NAMALWA (cell line): Measurements from ENCODE around the gene B3GNT9.

Experiments
- DNase-seq: peaks from one replicate; pipeline ENCODE4 v3.0.0-alpha.2; 2015; ENCODE audit warnings: low spot score

The B3GNT9 gene, protein sequence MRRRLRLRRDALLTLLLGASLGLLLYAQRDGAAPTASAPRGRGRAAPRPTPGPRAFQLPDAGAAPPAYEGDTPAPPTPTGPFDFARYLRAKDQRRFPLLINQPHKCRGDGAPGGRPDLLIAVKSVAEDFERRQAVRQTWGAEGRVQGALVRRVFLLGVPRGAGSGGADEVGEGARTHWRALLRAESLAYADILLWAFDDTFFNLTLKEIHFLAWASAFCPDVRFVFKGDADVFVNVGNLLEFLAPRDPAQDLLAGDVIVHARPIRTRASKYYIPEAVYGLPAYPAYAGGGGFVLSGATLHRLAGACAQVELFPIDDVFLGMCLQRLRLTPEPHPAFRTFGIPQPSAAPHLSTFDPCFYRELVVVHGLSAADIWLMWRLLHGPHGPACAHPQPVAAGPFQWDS

DNA sequence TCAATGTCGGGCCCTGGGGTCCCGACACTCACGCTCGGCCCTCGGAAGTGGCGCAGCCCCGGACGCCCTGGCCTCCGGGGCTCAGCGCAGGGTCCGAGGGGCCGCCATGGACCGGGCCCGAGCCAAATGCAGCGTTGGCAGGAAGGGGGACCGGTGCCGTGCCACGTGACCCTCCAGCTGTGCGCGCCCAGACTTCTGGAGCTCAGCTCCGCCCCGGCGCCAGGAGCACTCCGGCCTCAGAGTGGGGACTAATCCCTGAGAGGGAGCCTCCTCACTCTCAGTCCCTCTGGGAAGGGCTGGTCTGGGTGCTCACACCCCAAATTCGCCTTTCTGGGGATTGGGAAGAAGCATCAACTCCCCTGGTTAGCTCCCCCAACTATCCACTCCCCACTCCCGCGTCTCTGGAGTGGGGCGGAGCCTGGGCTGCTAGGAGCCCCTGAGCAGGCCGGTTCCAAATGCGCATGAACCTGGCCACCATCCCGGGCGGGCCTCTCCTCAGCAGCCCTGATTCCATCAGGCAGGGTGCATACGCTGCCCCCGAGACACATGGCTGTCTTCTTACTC is at the start of gene B3GNT9:
B3GNT9 (minus strand) TSS at position 166 of the 564 bp plus-strand sequence. CDS start 513 bp downstream, outside the sequence.
- DNase-seq, result no peak

DNA sequence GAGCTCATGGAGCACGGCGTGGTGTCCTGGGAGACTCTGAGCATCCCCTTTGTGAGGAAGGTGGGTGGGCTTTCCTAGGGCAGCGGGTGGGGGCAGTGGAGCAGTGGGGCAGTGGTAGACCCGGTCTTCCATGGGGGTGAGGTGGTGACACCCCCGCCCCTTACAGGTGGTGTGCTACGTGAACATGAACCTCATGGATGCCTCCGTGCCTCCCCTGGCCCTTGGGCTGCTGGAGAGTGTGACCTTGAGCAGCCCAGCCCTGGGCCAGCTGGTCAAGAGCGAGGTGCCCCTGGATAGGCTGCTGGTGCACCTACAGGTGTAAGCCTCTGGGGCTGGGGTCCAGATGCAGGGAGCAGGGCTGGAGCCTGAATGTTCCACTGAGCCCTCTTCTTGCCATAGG is 49.7 kb upstream of the B3GNT9 start:
- DNase-seq, result no peak

DNA sequence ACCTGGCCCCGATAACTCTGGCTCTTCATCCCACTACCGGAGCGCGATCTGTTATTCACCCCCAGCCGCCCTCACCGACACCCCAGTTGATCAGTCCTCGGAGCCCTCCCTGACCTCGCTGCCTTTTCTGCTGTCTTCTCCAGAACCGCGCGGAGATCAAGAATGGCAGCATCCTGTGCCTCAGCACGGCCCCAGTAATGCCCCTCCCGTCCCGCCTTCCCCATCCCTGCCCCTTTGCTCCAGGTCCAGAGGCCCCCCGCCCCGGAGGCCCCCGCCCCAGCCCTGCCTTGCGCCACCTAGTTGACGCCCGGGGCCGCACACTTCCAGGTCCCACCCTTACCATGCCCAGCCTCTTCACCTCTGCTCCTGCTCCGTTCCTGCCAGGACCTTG is 49.0 kb upstream of the B3GNT9 start:
- no peak for DNase-seq

DNA sequence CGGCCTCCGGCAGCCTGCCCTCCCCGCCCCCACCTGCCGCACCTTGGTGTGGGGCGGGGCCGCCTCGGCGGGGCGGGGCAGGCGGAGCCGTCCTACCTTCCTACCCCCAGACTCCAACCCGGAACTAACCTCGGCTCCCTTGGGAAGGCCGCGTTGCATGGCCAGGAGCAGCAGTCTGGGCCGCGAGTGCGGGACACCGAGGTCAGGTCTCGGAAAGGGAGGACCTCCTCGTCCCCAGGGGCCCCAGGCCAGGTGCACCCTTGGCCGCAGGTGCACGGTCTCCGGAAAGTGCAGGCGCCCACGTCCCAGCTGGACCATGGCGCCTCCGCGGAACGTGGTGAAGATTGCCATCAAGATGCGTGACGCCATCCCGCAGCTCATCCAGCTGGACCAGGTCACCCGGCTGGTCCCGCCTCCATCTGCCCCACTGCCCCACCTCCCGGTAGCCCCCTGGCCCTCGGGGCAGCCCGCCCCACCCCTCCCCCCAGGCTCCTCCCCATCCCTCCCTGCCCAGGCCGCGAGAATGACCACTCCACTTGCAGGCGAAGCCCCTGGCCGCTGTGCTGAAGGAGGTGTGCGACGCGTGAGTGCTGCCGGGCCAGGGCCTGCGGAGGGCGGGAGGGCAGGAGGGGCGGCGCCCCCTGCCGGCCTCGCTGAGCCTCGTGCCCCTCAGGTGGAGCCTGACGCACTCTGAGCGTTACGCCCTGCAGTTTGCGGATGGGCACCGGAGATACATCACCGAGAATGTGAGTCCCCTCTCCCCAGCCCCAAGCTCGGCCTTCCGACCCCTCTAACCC is 48.4 kb upstream of the B3GNT9 start, which contains the start of gene ELMO3:
ELMO3 (plus strand) TSS at position 121 of the 797 bp plus-strand sequence; CDS start at position 317, 196 bp downstream.
- no peak for DNase-seq

DNA sequence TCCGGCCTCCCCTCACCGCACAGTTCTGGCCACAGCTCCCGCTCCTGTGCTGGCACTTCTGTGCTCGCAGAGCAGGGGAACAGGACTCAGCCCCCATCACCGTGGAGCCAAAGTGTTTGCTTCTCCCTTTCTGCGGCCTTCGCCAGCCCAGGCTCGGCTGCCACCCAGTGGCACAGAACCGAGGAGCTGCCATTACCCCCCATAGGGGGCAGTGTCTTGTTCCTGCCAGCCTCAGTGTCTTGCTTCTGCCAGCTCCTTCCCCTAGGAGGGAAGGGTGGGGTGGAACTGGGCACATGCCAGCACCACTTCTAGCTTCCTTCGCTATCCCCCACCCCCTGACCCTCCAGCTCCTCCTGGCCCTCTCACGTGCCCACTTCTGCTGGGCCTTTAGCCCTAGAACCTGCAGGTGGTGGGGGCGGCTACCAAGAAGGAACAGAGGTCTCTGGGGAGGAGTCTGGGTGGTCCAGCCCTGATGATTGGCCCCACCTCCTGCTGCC is 47.5 kb upstream of the B3GNT9 start:
- peak; percentile 63 for DNase-seq

DNA sequence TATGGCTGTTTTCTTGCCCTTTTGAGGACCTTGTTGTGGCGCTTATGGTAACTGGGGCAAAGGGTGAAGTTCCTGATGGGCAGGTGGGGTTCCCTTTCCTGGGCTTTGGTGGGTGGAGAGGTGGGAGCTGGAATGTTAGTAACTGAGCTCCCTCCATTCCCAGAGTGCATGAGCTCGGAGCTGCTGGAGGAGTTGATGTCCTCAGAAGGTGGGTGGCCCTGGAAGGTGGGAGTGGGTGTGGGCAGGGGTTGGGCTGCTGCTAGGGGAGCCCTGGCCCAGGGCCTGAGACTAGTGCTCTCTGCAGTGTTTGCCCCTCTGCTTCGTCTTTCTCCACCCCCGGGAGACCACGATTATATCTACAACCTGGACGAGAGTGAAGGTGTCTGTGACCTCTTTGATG is 46.9 kb upstream of the B3GNT9 start:
- DNase-seq, result no peak

DNA sequence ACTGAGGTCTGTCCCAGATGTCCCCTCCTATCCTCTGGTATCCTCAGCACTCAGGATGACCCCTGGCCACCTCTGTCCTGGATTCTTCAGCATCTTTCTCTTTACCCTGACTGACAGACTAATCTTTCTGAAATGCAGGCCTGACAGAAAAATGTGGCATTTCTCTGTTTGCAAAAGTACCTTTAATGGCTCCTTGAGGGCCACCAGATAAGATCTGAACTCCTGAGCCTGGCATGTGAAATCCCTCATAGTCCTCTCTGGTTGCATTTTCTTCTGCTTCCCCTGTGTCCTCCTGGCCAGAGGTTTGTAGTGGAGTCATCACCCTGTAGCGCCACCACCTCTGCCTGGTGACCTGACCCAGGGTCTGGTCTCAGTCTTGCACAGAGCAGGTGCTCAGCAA is 46.1 kb upstream of the B3GNT9 start:
- no peak for DNase-seq

DNA sequence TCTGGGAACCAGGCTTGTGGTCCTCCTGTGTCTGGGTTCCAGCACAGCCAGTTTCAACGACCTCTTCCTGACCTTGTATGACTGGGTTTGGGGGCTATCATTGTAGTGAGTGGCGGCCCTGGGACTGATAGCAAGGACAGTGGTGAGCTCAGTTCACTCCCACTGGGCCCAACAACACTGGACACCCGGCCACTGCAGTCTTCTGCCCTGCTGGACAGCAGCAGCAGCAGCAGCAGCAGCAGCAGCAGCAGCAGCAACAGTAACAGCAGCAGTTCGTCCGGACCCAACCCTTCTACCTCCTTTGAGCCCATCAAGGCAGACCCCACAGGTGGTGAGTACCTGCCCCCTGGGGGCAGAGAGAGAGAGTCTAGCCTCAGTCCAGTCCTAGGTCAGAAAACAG is 44.9 kb upstream of the B3GNT9 start:
- no peak for DNase-seq

DNA sequence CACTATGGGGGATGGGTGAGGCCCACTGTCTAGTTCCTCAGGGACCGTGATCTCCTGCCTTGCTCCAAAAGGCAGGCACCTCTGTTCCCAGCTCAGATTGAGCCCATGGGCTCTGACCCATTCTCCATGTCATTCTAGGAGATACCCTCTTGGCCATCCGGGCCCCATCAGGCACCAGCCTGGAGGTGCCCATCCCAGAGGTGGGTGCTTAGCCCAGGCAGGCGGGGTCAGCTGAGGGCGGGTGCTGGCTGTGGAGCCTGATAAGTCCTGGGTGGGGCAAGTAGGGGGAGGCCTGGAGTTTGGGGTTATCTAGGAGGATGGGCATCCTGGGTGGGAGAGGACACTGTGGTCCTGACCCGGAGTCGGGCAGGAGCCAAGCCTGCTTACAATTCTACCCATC is 43.5 kb upstream of the B3GNT9 start:
- DNase-seq, result no peak

DNA sequence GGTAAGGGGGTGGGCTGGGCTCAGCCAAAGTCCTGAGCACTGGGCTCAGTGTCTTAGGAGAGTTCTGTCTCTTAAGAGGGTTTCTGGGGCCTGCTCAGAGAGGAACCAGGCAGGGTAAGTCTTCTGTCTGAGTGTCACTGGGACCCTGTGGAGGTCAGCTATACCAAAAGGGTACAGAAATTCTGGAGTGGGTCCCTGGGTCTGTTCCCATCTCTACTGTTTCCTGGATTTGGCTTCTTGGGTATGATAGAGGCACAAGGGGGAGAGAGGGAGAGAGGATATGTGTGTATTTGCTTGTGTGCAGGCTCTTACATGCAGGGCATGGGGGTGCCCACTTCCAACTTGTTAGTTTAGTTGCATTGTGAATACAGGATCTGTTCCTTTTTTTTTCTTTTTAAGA is 42.7 kb upstream of the B3GNT9 start:
- DNase-seq, result no peak

DNA sequence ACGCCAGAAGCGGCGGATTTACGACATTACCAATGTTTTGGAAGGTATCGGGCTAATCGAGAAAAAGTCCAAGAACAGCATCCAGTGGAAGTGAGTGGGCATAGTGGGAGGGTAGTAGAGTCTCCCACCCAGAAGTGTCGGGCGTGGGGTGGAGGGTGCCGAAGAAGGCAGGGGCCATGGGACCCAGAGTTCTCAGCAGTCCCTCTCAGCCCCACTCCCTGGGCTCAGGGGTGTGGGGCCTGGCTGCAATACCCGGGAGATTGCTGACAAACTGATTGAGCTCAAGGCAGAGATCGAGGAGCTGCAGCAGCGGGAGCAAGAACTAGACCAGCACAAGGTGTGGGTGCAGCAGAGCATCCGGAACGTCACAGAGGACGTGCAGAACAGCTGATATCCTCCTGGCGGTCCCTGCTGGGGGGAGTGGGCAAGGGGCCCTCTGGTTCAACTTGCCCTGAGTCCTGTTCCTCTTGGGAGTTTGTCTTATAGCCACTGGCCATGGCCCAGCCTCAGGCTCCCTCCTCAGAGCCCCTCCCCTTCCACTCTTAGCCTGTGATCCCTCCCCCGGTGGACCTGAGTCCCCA is 42.1 kb upstream of the B3GNT9 start:
- DNase-seq, result no peak

DNA sequence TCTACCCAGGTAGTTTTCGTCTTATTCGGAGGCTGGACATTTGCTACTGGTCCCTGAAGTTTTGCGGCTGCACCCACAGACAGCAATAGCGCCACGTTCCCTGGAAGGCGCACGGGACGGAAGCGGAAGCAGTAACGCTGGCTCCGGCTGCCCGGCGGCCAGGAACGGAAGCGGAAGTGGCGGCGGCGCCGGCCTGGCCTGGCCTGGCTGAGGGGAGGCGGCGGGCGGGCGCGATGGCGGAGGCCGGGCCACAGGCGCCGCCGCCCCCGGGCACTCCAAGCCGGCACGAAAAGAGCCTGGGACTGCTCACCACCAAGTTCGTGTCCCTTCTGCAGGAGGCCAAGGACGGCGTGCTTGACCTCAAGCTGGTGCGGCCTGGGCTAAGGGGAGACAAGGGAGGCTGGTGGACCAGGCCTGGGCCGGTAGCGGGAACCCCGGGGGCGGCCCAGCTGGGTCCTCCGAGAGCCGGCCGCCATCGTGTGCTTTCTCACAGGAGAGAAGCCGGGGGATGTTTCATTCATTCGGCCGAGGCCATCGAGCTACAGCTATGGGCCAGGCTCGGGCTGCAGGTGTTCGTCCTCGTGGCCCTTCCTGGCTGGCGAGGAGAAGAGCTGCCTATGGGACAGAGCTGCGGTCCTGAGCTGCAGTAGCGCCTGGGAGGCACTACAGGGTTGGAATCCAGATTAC is 41.3 kb upstream of the B3GNT9 start, which contains the start of gene E2F4:
E2F4 (plus strand) TSS at position 161 of the 687 bp plus-strand sequence; CDS start at position 234, 73 bp downstream.
- peak; percentile 93 for DNase-seq

DNA sequence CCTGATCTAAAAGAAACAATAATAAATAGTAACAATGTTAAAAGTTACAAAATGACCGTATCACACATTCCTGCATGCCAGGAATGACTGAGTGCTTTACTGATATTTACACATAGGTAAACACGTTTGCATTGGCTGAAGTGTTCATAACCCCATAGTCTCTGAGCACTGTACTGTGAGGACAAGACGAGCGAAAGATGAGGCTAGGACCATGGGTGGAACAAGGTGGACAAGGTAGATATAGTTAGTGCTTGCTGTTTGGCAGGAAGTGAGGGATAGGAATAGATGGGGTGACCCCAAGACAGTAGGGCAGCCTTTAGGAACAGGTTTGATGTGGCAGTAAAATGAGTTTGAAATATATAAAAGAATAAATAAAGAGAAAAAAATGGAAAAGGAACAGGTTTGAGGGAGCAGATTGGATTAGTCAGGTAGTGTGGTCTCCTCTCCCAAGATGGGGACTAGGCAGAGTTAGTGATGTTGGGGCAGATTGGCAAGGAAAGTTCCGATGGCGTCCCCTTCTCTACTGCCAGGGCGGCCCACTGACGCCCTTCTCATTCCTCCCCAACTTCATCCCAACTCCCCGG is 40.7 kb upstream of the B3GNT9 start:
- no peak for DNase-seq

DNA sequence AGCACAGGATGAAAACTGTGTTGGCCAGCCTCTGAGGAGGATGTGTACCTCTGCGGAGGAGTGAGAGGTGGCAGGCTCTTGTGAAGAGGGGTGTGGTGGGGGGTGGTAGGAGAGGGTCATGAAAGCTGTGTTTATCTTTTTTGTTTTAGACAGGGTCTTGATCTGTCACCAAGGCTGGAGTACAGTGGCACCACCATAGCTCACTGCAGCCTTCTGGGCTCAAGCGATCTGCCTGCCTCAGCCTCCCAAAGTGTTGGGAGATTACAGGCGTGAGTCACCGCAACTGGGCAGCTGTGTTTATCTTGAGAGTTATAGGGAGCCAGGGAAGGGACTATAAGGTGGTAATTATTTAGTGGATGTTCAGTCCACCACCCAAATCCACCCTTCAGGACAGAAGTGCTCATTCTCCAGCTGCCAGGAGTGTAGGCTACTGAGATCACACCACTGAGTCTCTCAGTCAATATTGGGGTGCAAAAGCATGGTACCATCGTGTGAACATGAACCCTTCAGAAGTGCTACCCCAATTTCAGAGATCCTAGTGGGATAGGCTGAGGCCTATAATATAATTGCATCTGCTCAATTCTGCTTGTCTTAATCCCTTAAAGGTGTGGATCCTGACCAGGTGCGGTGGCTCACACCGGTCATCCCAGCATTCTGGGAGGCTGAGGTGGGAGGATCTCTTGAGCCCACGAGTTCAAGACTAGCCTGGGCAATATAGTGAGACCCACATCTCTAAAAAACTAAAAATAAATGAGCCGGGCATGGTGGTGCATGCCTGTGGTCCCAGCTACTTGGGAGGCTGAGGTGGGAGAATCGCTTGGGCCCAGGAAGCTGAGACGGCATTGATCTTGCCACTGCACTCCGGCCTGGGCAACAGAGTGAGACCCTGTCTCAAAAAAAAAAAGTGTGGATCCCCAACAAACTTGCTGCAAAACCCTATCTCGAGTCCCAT is 39.9 kb upstream of the B3GNT9 start:
- no peak for DNase-seq

DNA sequence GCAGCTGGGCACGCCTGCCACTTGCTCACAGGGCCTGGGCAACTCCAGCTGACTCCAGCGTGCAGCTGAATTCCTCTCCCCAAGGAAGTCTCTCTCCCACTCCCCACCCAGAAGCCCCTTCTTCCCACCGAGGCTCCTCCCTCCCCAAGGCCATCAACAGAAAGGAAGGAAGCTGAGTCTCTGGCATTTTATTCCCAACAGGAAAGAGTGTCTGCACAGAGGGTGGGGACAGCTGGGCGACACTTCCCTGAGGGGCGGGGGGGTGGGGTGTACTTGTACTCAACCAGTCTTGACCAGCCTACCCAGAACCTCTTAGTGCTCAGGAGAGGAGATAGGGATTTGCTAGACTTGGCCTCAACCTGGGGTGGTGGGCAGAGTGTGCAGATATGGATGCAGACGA is 39.2 kb upstream of the B3GNT9 start, which contains the start of gene EXOC3L1:
EXOC3L1 (minus strand) TSS at position 96 of the 400 bp plus-strand sequence. CDS start 460 bp downstream, outside the sequence.
- DNase-seq, result no peak

DNA sequence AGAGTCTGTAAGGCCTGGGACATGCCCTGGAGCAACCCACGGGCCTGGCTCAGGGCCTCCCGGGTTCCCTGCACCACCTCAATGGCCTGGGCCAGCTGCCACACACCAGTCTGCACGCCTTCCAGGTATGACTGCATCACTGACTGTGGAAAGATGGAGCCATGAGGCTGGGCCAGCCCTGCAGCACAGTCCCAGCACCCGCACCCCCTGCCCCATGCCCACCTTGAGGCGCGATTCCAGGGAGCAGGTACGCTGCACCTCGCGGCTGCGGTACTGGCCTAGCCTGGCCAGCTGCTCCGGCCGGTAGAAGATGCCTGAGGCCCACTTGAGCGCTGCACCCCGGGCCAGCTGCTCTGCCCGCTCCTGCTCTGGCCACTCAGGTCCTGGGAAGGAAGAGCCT is 38.0 kb upstream of the B3GNT9 start:
- no peak for DNase-seq

DNA sequence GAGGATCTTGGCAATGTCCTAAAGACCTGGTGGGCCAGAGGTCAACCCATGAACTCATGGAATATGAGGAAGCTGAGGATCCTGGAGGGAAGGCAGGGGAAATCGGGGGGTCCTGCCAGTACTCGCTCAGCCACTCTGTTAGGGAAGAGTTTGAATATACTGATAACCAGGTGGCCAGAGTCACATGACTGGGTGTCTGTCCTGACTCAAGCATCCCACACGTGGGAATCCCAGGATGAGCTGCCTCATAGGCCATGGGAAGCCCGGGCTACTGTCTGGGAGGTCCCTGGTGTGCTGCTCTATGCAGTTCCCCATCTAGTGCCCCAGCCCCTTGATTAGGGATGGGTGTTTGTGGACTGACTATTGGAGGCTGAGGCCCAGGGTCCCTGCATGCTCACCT is 37.5 kb upstream of the B3GNT9 start:
- DNase-seq, result no peak

DNA sequence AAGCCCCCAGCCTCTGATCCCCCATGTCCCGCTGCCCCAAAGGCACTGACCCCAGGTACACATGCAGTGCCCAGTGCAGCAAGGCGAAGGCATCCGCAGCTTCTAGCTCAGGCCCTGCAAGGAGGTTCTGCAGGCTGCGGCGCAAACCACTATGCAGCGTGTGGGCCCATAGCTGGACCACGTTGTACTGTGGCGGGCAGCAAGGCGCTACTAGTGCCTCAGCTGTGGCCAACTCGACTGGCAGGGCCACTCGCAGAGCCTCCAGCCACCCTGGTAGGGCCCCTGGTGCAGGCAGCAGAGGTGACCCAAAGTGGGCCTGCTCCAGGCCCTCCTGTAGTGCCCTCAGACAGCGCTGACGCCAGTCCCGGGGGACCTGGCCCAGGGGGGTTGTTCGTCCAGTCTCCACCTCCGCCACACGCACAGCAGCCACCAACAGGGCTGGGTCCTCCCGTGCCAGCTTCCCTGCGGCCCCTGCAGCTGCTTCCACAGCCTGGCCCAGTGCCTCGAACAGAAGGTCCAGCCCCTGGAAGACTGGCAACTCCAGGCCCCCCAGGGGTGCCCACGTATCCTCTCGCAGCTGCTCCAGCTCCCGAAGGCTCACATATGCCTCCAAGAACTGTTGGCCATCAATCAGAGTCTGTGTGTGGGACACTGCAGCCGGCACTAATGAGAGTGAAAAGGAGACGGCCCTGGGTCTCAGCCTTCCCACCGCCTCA is 36.5 kb upstream of the B3GNT9 start:
- no peak for DNase-seq

DNA sequence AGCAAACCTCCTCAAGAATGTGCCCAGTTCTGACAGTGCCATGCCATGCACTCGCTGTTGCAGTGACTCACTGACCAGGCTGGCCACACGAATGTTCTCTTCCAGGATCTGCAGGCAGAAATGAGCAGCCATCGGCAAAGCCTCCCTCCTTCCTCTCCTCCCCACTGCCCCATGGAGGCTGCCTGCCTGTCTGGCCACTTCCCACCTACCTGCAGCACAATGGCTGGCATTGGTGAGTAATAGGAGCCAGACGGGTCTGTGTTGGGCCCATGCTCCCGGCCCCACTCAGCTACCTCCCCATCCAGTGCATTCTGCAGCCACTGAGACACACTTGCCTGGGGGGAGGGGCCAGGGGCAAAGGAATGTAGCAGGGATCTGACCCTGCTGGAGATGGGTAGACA is 35.8 kb upstream of the B3GNT9 start:
- no peak for DNase-seq
